ENCODE measurements around the gene NKAP.
A peak's percentile ranks its signal among the peaks of the same experiment; 100 is the strongest.
"Not testable (repeated sequence)": the region's sequence is repeated elsewhere in the genome, so short reads cannot be mapped to it uniquely, and the experiment has no call there.

NKAP gene
- total RNA-seq, result 21.7 to 33.4 reads per million in 2 donors

DNA sequence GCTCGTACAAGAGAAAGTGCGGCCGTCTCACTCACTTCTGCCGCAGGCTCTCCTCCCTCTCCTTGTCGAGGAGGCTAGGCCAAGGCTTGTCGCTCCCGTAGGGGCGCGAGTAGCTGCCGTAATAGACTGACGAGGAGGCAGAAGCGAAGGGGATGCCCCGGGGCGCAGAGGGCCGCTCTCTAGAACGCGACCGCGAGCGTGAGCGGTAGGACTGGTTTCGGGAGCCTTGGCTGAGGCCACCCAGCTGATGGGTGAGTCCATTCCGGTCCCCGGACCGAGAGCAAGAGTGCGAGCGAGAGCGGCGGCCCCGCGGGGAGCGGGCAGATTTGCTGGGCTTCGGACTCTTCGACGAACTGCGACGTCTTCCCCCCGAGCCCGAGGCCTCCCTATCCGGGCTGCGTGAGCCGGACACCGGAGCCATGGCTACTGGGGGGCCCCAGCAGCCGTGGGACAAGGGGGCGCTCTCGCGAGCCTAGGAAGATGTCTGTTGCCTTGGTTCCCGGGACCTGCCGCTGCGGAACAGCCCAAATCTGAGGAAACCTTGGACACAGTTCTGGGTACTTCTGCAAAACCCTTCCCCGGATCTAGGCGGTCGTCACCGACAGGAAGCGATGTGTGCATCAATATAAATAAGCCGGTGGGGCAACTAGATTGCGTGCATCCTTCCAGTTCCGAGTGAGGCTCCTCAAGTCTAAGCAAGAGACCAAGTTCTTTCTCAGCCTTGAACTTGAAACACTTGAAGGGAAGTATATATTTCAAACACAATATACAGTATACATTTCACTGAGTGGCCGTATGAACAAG is at the start of gene NKAP:
Gene NKAP (minus strand): TSS at position 567 of the 804 bp plus-strand sequence. CDS start 146 bp downstream, at position 421.
- peak; percentile 63 for DNase-seq

DNA sequence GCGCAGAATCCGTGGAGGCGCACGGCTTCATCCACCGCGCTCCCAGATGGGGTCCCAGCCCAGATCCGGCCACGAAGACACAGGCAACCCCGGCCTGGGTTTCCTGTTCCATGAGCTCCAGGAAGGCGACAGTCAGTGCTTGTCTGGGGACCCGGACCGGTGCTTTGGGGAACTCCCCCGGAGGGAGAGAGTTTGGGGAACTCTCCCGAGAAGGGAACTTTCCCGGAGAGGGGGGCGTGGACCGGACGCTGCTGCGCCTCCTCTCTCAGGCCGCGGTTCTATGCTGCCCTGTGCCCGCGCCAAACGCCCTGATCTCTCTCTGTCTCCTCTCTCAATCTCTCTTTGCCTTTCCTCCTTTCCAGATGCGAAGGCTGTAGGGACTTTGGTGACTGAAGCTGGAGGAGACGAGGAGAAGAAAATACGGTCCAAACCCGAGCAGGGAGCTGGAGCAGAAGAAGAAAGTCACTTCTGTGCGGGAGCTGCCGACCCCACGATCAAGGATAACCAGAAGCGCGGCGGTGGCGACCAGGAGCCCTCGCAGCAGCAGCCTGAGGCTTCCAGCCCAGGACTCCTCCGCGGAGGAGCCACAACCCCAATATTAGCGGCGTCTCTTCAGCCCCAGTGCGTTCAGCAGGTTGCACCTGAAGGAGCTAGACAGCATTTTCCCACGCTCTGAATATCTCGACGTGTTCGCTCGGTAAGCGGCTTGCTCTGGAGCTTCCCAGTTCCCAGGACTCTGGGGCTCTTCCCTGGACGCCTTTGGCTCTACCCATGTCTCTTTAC is 47.6 kb upstream of the NKAP start:
- no peak for DNase-seq

DNA sequence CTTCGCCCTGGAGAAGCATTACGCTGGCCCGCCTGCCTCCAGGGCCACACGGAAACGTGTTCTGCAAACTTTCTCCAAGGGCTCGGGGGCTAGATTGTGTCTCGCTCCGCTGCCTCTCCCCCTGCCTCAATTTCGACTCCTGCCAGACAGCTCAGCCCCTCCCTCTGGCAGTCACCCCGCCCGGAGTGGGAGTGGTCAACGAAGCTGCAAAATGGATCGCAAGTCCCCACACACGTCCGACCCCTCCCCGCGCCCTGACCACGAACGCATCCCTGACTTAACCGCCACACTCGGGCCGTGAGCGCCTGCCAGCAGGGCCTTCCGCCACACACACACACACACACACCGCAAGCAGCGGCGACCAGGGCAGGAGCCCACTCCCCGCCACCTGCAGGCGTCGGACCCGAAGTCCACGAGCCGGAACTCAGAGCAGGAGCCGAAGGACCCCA is 47.0 kb upstream of the NKAP start:
- DNase-seq, result no peak

DNA sequence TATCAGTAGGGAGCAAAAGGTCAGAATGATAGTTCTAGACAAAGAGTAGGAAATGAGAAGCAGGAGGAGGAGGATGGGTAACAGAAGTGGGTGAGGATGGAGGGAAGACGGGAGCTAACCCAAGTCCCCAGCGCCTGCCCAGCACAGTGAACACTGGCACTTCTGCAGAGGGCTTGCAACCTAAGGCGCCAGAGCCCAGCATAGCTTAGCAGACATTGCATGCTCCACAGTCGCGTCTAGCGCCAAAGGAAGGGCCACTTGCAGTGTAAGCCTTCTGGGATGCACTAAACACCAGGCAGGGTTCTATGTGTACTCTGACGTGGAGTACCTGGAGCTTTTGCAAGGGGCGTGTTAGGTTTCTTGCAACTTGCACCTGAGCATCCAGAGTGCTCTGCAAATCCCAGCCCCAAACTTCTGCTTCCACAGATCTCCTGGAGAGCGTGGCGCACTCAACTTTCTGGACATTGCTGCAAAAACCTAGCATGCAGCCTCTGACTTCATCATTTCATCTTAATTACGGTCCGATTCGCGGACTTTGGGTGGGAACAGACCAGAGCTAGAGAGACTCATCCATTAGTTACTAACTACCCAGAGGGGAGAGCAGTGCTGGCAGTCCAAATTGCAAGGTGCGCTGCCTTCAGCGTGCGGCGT is 46.5 kb upstream of the NKAP start:
- DNase-seq, result no peak

DNA sequence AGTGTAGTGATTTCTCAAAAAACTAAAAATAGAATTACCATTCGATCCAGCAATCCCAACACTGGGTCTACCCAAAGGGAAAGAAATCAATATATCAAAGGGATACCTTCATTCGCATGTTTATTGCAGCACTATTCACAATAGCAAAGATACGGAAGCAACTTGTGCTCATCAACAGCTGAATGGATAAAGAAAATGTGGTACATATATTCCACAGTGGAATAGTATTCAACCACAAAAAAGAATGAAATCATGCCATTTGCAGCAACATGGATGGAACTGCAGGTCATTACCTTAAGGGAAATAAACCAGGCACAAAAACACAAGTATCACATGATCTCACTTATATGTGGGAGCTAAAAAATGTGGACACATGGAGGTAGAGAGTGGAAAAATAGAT is 42.7 kb upstream of the NKAP start:
- no peak for DNase-seq

DNA sequence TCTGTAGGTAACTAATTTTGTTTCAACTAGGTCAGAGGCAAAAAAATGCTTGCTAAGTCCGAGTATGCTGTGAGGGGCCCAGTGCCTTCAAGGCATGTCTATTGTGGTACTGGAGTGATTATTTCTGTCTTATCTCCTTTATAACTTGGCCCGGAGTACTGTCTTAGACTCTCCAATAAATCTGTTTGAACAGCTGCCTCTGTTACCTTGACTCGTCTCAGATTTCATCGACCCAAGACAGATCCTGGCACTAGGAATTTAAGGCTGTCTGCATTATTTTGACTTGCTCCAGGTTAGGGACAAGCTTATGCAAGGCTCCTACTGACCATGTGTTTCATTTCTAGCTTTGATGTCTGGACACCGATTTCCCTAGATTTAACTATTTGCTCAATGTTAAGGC is 41.1 kb upstream of the NKAP start:
- DNase-seq, result no peak

DNA sequence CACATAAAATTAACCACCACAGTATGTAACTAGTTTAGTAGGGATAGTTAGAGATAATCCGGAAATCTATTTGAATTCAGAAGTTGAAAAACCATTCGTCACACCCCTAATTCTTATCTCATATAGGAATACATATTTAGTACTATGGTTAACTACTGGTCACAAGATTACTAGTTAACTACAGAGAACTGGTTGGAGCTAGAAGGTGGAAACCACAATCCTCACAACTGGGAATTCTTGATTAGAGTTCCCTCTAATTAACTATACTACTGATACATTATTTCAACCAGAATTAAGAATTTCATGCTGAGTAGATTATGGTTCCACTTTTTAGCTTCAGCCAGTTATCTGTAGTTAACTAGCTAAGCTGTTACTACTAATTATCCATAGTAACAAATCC is 39.9 kb upstream of the NKAP start:
- DNase-seq, result no peak

DNA sequence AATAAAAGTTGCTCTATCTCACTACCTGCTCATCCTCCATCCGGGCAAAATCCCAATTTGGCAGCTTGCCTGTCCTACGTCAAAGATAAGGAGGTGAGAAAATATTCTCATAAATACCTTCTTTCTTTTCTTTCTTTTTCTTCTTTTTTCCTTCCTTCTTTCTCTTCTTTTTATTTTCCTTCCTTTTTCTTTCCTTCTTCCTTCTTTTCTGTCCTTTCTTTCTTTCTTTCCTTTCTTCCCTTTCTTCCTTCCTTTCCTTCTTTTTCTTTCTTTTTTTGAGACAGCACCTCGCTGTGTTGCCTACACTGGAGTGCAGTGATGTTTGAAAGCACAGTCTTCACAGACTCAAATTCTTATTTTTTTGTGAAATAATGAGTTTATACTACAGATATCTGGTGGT is 38.6 kb upstream of the NKAP start:
- no peak for DNase-seq

DNA sequence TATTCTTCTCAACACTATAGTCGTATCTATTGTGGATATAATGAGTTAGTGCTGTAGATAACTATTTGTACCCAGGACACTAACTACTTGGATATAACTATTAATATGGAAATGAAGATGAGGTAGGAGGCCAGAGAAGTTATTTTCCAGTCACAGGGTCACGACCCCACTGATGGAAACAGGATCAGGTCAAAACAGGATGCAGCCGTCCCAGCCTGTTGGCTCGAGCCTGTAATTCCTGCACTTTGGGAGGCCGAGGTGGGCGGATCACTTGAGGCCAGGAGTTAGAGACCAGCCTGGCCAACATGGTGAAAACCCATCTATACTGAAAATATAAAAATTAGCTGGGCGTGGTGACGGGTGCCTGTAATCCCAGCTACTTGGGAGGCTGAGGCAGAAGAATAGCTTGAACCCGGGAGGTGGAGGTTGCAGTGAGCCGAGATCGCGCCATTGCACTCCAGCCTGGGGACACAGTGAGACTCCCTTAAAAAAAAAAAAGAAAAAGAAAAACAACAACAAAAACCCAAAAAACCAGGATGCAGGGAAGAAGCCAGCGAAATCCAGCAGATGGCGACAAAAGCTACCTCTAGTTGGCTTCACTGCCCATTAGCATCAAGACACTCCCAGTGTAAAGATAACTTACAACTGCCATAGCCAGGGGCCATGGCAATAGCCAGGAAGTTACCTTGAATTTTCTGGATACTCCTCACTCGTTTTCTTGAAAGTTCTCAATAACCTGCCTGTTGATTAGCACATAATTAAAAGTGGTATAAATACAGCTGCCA is 37.9 kb upstream of the NKAP start:
- DNase-seq, result no peak

DNA sequence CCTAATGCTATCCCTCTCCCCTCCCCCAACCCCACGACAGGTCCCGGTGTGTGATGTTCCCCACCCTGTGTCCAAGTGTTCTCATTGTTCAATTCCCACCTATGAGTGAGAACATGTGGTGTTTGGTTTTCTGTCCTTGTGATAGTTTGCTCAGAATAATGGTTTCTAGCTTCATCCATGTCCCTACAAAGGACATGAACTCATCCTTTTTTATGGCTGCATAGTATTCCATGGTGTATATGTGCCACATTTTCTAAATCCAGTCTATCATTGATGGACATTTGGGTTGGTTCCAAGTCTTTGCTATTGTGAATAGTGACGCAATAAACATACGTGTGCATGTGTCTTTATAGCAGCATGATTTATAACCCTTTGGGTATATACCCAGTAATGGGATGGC is 33.6 kb upstream of the NKAP start:
- DNase-seq, result not testable (repeated sequence)

DNA sequence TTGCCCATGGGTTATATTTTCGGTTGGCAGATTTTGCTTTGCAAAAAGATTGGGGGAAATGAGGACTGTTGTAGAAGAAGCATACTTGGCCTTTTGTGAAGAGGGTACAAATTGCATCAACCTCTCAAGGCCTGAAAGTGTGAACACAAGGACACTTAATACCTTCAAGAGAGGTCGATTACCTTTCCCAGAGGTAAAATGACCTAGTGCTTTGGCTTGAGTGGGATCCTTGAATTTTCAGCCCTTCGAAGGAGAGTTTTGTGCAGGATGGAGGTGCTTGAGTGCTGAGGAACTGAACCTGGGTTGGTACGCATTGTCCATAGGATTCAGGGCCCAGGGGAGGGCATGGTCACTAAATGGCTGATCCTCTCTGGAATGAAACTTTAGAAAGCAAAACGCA is 27.6 kb upstream of the NKAP start:
- DNase-seq, result no peak

DNA sequence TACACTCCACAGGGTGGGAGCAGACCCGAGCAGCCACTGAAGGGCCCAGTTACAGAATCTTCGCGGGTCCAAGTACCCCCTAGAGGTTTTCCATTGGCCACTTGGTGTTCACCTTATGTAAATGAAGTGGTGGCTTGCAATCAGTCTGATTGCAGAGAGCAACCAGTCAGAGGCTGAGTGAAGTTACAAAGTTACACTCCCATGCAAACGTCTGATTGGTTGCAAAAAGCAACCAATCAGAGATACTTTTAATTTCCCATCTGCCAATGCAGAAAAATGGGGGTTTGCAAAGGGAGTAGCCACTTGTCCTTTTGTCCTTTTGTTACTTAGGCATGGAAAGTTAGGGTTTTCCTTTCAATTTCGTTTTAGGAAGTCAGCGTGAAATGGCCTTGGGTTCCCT is 27.0 kb upstream of the NKAP start:
- DNase-seq, result no peak

DNA sequence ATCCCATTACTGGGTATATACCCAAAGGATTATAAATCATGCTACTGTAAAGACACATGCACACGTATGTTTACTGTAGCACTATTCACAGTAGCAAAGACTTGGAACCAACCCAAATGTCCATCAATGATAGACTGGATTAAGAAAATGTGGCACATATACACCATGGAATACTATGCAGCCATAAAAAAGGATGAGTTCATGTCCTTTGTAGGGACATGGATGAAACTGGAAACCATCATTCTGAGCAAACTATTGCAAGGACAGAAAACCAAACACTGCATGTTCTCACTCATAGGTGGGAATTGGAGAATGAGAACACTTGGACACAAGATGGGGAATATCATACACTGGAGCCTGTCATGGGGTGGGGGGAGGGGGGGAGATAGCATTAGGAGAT is 23.3 kb upstream of the NKAP start:
- not testable (repeated sequence) for DNase-seq

DNA sequence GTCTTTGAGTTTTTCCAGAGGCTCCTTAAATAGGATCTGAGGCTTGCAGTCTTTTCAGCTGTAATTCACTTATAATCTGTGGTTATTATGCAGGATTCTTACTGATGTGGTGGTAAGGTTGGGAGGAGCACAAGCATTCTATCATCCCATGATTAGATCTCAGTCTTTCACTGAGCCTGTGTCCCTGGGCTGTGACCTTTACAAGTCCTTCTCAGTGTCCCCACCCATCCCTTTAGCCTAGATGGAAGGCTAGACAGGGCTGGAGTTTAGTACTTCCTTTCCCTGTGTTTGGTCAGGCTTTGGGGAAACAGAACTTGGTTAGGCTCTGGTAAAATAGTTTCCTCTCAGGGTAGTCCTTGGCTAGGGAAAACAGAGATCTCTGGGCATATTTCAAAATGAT is 17.1 kb upstream of the NKAP start:
- no peak for DNase-seq

DNA sequence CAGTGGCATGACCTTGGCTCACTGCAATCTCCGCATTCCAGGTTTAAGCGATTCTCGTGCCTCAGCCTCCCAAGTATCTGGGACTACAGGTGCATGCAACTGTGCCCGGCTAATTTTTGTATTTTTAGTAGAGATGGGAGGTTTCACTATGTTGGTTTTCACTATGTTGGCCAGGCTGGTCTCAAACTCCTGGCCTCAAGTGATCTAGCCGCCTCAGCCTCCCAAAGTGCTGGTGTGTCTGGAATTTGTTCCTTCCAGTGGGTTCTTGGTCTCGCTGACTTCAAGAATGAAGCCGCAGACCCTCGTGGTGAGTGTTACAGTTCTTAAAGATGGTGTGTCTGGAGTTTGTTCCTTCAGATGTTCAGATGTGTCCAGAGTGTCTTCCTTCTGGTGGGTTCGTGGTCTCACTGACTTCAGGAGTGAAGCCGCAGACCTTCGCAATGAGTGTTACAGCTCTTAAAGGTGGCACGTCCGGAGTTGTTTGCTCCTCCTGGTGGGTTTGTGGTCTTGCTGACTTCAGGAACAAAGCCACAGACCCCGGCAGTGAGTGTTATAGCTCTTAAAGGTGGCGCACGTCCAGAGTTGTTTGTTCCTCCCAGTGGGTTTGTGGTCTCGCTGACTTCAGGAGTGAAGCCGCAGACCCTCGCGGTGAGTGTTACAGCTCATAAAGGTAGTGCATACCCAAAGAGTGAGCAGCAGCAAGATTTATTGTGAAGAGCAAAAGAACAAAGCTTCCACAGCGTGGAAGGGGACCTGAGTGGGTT is 12.4 kb upstream of the NKAP start:
- peak; percentile 6 for DNase-seq

DNA sequence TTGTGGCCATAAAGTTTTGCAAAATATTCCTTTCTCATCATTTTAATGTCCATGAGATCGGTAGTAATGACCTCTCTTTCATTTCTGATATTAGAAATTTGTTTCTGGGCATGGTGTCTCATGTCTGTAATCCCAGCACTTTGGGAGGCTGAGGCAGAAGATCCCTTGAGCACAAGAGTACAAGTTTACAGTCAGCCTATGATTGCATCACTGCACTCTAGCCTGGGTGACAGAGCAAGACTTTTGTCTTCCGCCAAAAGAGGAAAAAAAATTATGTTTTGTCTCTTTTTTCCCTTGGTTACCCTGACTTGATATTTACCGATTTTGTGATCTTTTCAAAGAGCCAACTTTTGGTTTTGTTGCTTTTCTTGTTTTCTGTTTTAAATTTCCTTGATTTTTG is 10.8 kb upstream of the NKAP start:
- DNase-seq, result no peak

DNA sequence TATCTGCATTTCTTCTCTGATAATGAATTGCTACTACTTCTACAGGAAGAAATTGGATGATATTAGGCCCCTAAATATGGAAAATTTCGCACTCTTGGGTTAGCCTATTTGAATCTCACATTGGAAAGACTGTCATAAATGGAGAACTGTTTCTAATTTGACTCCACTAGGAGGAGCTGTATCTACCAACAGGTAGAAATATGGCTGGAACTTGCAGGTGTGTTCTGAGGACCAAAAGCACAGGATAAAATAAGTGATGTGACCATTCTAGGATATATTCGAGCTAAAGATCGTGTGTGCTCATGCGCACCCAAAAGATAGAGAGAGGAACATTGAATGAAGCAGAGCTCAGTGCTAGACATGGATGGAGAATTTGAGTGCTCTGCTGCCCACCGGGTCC is 4.8 kb upstream of the NKAP start:
- no peak for DNase-seq

DNA sequence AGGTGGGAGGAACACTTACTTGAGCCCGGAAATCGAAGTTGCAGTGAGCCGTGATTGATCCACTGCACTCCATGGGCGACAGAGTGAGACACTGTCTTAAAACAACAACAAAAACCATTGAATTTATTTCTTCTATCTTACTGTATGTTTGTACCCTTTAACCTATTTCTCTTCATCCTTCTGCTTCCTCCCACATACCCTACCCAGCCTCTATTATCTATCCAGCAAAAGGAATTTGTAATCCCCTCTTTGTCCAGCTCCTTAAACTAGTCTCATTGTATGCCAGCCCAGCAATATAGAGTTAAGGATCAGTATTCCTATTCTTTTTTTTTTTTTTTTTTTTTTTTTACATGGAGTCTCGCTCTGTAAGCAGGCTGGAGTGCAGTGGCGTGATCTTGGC is 1.9 kb upstream of the NKAP start:
- DNase-seq, result no peak

DNA sequence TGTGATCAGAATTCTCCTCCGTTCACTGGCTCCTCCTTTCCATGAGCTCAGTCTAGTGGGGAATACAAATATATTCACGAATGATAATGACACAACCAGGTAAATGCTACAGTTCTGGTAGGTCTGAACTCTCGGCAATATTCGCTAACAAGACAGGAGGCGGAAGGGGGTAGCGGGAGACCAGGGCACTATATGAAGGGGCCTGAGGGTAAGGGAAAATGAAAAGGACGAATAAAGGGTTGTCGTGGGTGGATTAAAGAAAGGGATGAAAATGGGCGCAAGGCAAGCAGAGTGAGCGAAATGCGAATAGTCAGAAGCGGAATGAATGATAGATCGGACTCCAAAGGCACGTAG is 743 bp downstream of the NKAP start:
- DNase-seq, result no peak

DNA sequence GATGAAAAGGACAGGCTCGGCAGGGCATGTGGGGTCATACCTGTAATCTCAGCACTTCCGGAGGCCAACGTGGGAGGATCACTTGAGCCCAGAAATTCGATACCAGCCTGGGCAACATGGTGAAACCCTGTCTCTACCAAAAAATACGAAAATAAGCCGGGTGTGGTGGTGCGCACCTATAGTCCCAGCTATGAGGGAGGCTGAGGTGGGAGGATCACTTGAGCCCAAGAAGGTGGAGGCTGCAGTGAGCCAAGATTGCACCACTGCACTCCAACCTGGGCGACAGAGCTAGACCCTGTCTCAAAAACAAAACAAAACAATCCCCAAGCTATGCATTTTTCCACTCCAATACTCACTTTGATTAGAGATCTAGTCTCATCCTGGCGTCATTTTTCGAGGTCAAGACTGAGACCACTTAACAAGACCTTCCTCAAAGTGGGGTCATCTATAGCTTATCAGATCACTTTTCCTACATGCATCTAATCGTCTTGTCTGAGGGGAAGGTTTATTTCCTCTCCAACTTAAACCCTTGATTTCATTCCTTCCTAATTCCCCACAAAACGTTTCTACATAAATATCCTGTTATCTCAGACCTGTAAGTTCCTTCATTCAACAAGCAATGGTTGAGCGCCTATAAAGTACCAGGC is 1.3 kb downstream of the NKAP start:
- no peak for DNase-seq

DNA sequence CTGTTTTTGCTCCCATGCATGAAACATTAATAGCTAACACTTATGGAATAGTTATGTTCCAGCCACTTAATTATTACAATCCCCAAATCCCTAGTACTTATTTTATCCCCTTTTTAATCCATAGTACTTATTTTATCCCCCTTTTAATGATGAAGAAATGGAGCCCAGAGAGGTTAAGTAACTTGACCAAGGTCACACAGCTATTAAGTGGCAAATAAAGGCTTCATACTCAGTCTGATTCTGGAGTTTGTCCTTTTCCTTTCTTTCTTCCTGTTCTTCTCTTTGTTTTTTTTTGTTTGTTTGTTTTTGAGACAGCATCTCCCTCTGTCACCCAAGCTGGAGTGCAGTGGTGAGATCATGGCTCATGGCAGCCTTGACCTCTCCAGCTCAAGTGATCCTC is 2.2 kb downstream of the NKAP start:
- no peak for DNase-seq

Data from T-helper 9 cell (primary cell).